Mesenchymal stem cell (in vitro differentiated cells and primary cell): ENCODE data around the gene SLC39A13.

Experiments used
- DNase-seq: peaks from one replicate; pipeline ENCODE4 v3.0.0-alpha.2; 2013
- H2AFZ ChIP-seq: one replicate; pipeline ENCODE4 v1.6.1; 2013; ENCODE audit warnings: low read depth, mild to moderate bottlenecking, control low read depth, inconsistent platforms, low read length, moderate library complexity
- H2AK5ac ChIP-seq: 2 replicates; pipeline ENCODE4 v1.6.1; 2013; ENCODE audit warnings: low read length, moderate library complexity, mild to moderate bottlenecking, inconsistent platforms; ENCODE audit not compliant: severe bottlenecking
- H2BK120ac ChIP-seq: one replicate; pipeline ENCODE4 v1.6.1; 2013; ENCODE audit warnings: low read depth, mild to moderate bottlenecking, inconsistent platforms, low read length, moderate library complexity
- H2BK12ac ChIP-seq, 2 experiments: one replicate each; pipeline ENCODE4 v1.6.1; 2013; ENCODE audit warnings: inconsistent platforms in 2 of 2, low read length in 2 of 2, mild to moderate bottlenecking in 2 of 2, moderate library complexity in 2 of 2, control low read depth in 1 of 2
- H2BK15ac ChIP-seq: one replicate; pipeline ENCODE4 v1.6.1; 2013; ENCODE audit warnings: mild to moderate bottlenecking, low read depth, inconsistent platforms; ENCODE audit not compliant: poor library complexity, severe bottlenecking
- H2BK5ac ChIP-seq: 2 replicates; pipeline ENCODE4 v1.6.1; 2013; ENCODE audit warnings: low read depth, mild to moderate bottlenecking, low read length, control low read depth, inconsistent platforms; ENCODE audit not compliant: poor library complexity, severe bottlenecking
- H3K14ac ChIP-seq, 2 experiments: one replicate each; pipeline ENCODE4 v1.6.1; 2013; ENCODE audit warnings: inconsistent platforms in 2 of 2, low read length in 2 of 2, control low read depth in 1 of 2, mild to moderate bottlenecking in 1 of 2, moderate library complexity in 1 of 2
- H3K18ac ChIP-seq, 2 experiments: one replicate each; pipeline ENCODE4 v1.6.1; 2013; ENCODE audit warnings: inconsistent platforms in 2 of 2, low read length in 2 of 2, control low read depth in 1 of 2, low read depth in 1 of 2, mild to moderate bottlenecking in 1 of 2
- H3K23ac ChIP-seq, 2 experiments: one replicate each; pipeline ENCODE4 v1.6.1; 2013; ENCODE audit warnings: inconsistent platforms in 2 of 2, low read length in 2 of 2, mild to moderate bottlenecking in 2 of 2, moderate library complexity in 2 of 2, control low read depth in 1 of 2
- H3K27ac ChIP-seq: 2 replicates; pipeline ENCODE4 v1.5.1; 2013; ENCODE audit warnings: mild to moderate bottlenecking, moderate library complexity, low read length, control low read depth, inconsistent platforms; ENCODE audit not compliant: poor library complexity, severe bottlenecking
- H3K27me3 ChIP-seq, 2 experiments: 2 replicates each; pipeline versions ENCODE4 v1.6.1 to v1.7.0; 2013; ENCODE audit warnings: low read length in 2 of 2, mild to moderate bottlenecking in 2 of 2, moderate library complexity in 2 of 2, control low read depth in 1 of 2, inconsistent platforms in 1 of 2; ENCODE audit not compliant: control insufficient read depth in 1 of 2, insufficient read depth in 1 of 2
- H3K36me3 ChIP-seq, 2 experiments: 2 replicates each; pipeline versions ENCODE4 v1.6.1 to v1.7.0; 2013; ENCODE audit warnings: low read length in 2 of 2, control low read depth in 1 of 2, inconsistent platforms in 1 of 2, low read depth in 1 of 2, mild to moderate bottlenecking in 1 of 2; ENCODE audit not compliant: insufficient read depth in 2 of 2, control insufficient read depth in 1 of 2
- H3K4ac ChIP-seq, 2 experiments: one replicate each; pipeline ENCODE4 v1.6.1; 2013; ENCODE audit warnings: inconsistent platforms in 2 of 2, low read length in 2 of 2, mild to moderate bottlenecking in 2 of 2, moderate library complexity in 2 of 2, control low read depth in 1 of 2, low read depth in 1 of 2
- H3K4me1 ChIP-seq: 2 replicates; pipeline ENCODE4 v1.6.1; 2013; ENCODE audit warnings: low read depth, low read length, control low read depth; ENCODE audit not compliant: control insufficient read depth, insufficient read depth
- H3K4me2 ChIP-seq: 2 replicates; pipeline ENCODE4 v1.6.1; 2013; ENCODE audit warnings: low read length, mild to moderate bottlenecking, inconsistent platforms; ENCODE audit not compliant: poor library complexity, severe bottlenecking
- H3K4me3 ChIP-seq, 2 experiments: 2 replicates each; pipeline versions ENCODE4 v1.5.1 to v1.7.0; 2013; ENCODE audit warnings: low read length in 2 of 2, mild to moderate bottlenecking in 2 of 2, control low read depth in 1 of 2, low read depth in 1 of 2; ENCODE audit not compliant: insufficient read depth in 1 of 2
- H3K79me1 ChIP-seq: replicated peaks from 2 replicates; pipeline ENCODE4 v1.6.1; 2013; ENCODE audit warnings: mild to moderate bottlenecking, control low read depth, low read length, inconsistent platforms; ENCODE audit not compliant: poor library complexity, severe bottlenecking
- H3K9ac ChIP-seq: 2 replicates; pipeline ENCODE4 v1.7.0; 2013; ENCODE audit warnings: mild to moderate bottlenecking, low read length, moderate library complexity
- H3K9me3 ChIP-seq: 2 replicates; pipeline ENCODE4 v1.7.0; 2013; ENCODE audit warnings: mild to moderate bottlenecking, low read length; ENCODE audit not compliant: control insufficient read depth
- H4K8ac ChIP-seq: one replicate; pipeline ENCODE4 v1.6.1; 2013; ENCODE audit warnings: inconsistent platforms, mild to moderate bottlenecking, low read length, moderate library complexity
- H4K91ac ChIP-seq: one replicate; pipeline ENCODE4 v1.6.1; 2013; ENCODE audit warnings: mild to moderate bottlenecking, low read length, inconsistent platforms
- WGBS: methylation state at CpG from one replicate; pipeline ENCODE4 v1.1.7; 2013; ENCODE audit warnings: mixed read lengths; 5-methylcytosine and 5-hydroxymethylcytosine counted together

The SLC39A13 gene

GRCh38 chr11:47415949-47416472 is 7.6 kb downstream of the SLC39A13 start:
- WGBS, result 41% methylated on average over 6 of the region's 13 CpGs
- no peaks in the 10 kb centered on the region for H3K27me3 ChIP-seq
- DNase-seq, result peak; percentile 90
- no peak overlapping the region for H2AFZ ChIP-seq
- H3K4ac ChIP-seq, result peak overlapping the region in 1 of 2 experiments; percentile 88
- peaks cover 76 to 87% of the 10 kb centered on the region in 2 experiments for H3K36me3 ChIP-seq
- H3K4me3 ChIP-seq, result no peak overlapping the region
- H2BK120ac ChIP-seq, result peak overlapping the region; percentile 39
- H3K79me1 ChIP-seq, result peaks cover 22% of the 10 kb centered on the region
- H2BK15ac ChIP-seq, result peak overlapping the region; percentile 45
- H3K4me2 ChIP-seq, result no peak overlapping the region
- H3K14ac ChIP-seq, result no peak overlapping the region
- H4K8ac ChIP-seq, result peak overlapping the region; percentile 85
- H2BK12ac ChIP-seq, result peak overlapping the region; percentile 38 to 85
- peak overlapping the region; percentile 70 for H3K9ac ChIP-seq
- peak overlapping the region; percentile 94 for H3K27ac ChIP-seq
- H3K23ac ChIP-seq, result no peak overlapping the region
- no peaks in the 10 kb centered on the region for H3K9me3 ChIP-seq
- H2BK5ac ChIP-seq, result peak overlapping the region; percentile 85
- H3K4me1 ChIP-seq, result peaks cover 41% of the 10 kb centered on the region
- peak overlapping the region; percentile 91 for H2AK5ac ChIP-seq
- H3K18ac ChIP-seq, result peak overlapping the region; percentile 59 to 87
- peak overlapping the region; percentile 73 for H4K91ac ChIP-seq

GRCh38 chr11:47417712-47418111 is 9.3 kb downstream of the SLC39A13 start:
- Histone ChIP-seq H3K27ac (peak overlapping the region; percentile 39), H2BK12ac (peak overlapping the region in 1 of 2 experiments; percentile 7), H3K4me2 (no peak overlapping the region), H2AFZ (no peak overlapping the region), H3K14ac (no peak overlapping the region), H3K36me3 (peaks cover 80 to 86% of the 10 kb centered on the region in 2 experiments), H2AK5ac (peak overlapping the region; percentile 72), H4K91ac (no peak overlapping the region), H2BK5ac (no peak overlapping the region), H4K8ac (peak overlapping the region; percentile 67), H3K9ac (peak overlapping the region; percentile 28), H3K23ac (no peak overlapping the region), H3K18ac (peak overlapping the region in 1 of 2 experiments; percentile 38), H2BK120ac (no peak overlapping the region), H3K4me3 (no peak overlapping the region), H3K9me3 (no peaks in the 10 kb centered on the region), H3K4me1 (peaks cover 31% of the 10 kb centered on the region), H3K79me1 (peaks cover 21% of the 10 kb centered on the region), H3K4ac (no peak overlapping the region), H2BK15ac (peak overlapping the region; percentile 12), H3K27me3 (no peaks in the 10 kb centered on the region)
- WGBS, result 89% methylated on average over 6 of the region's 6 CpGs
- DNase-seq, result no peak

DNA sequence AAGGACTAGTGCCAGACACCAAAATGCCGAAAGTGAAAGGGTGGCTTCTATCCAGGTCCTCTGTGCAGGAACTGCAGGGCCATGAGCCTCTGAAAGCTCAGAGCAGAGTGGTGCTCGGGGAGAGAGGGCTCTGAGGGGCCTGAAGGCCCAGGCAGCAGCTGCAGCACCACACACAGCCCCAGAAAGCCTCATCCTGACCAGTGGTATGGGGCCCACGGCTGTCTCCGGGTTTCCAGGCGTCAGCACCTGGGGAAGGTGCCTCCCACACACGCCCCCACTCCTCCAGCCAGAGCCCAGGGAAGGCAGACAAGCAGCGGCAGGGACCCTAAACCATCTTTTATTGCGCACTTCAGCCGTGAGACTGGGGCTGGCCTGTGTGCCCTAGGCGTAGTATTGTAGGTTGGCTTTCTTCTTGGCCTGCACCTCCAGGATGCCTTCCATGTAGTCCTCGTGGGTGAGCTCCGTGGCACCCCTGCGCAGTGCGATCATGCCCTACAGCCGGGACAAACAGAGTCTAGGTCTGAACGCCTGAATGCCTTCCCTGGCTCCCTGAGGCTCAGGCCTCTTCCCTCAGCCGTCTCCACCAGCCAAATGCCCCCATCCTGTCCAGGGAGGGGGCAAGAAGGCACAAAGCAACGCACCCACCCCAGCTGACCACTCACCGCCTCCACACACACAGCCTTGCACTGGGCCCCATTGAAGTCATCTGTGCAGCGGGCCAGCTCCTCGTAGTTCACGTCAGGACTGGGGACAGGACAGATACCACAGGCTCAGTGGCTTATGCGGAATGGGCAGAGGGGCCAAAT is 10.3 kb downstream of the SLC39A13 start:
- Histone ChIP-seq H2BK15ac (no peak overlapping the region), H2AK5ac (no peak overlapping the region), H4K91ac (no peak overlapping the region), H2BK120ac (no peak overlapping the region), H3K36me3 (peaks cover 84 to 88% of the 10 kb centered on the region in 2 experiments), H3K18ac (no peak overlapping the region), H2AFZ (no peak overlapping the region), H3K79me1 (peaks cover 27% of the 10 kb centered on the region), H2BK12ac (no peak overlapping the region), H3K9ac (peak overlapping the region; percentile 28), H3K14ac (no peak overlapping the region), H3K9me3 (no peaks in the 10 kb centered on the region), H3K4ac (no peak overlapping the region), H3K4me1 (peaks cover 26% of the 10 kb centered on the region), H4K8ac (no peak overlapping the region), H3K4me3 (no peak overlapping the region), H2BK5ac (no peak overlapping the region), H3K27ac (no peak overlapping the region), H3K27me3 (no peaks in the 10 kb centered on the region), H3K23ac (no peak overlapping the region), H3K4me2 (no peak overlapping the region)
- WGBS, result 96% methylated on average over 23 of the region's 23 CpGs
- no peak for DNase-seq

- no peak overlapping the region for H4K8ac ChIP-seq
- no peak overlapping the region for H2AFZ ChIP-seq
- 0% methylated on average over 8 of the region's 14 CpGs for WGBS
- H3K4me2 ChIP-seq, result peak overlapping the region; percentile 86
- H3K4me3 ChIP-seq, result peak overlapping the region; percentile 92 to 95
- H2BK120ac ChIP-seq, result peak overlapping the region; percentile 89
- no peak overlapping the region for H2BK12ac ChIP-seq
- DNase-seq, result no peak
- H3K23ac ChIP-seq, result no peak overlapping the region
- no peak overlapping the region for H2BK15ac ChIP-seq
- H3K4ac ChIP-seq, result peak overlapping the region in 1 of 2 experiments; percentile 81
- peak overlapping the region; percentile 99 for H3K9ac ChIP-seq
- H3K14ac ChIP-seq, result peak overlapping the region in 1 of 2 experiments; percentile 39
- H2AK5ac ChIP-seq, result peak overlapping the region; percentile 50
- peak overlapping the region in 1 of 2 experiments; percentile 52 for H3K18ac ChIP-seq
- H3K27ac ChIP-seq, result peak overlapping the region; percentile 92
- H4K91ac ChIP-seq, result no peak overlapping the region
- H2BK5ac ChIP-seq, result no peak overlapping the region
- H3K27me3 ChIP-seq, result no peaks in the 10 kb centered on the region
- peaks cover 42 to 43% of the 10 kb centered on the region in 2 experiments for H3K36me3 ChIP-seq
- H3K4me1 ChIP-seq, result peaks cover 12% of the 10 kb centered on the region
- H3K79me1 ChIP-seq, result peaks cover 26% of the 10 kb centered on the region
- no peaks in the 10 kb centered on the region for H3K9me3 ChIP-seq
Measured at GRCh38 chr11:47425611-47426010, 17.2 kb downstream of the SLC39A13 start.
